HG02763 (cell line): Measurements from ENCODE around the gene EID1.

Source experiments
- ATAC-seq: cut with Tn5 transposase; IDR thresholded peaks from one replicate; pipeline ENCODE4 v1.9.1; 2021; ENCODE audit warnings: mild to moderate bottlenecking, moderate library complexity; ENCODE audit not compliant: unreplicated experiment

EID1 gene

DNA sequence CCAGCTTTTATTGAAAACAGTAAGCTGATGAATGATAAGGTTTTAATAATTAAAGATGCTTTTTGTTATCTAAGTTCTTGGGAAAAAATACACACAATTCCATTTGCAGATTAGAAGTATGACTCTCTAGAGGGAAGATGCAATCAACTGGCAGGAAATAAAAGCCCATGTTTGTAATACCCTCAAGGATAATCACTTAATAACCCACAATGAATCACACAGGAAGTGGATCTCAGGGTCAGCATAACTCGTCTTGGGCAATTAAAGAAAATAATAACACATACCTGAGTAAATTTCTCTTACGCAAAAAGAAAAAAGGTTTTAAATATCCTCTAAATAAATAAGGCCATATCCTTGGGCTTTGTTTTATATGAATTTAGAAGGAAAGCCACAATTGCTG lies 9.4 kb upstream of the EID1 start:
- ATAC-seq = no peak

DNA sequence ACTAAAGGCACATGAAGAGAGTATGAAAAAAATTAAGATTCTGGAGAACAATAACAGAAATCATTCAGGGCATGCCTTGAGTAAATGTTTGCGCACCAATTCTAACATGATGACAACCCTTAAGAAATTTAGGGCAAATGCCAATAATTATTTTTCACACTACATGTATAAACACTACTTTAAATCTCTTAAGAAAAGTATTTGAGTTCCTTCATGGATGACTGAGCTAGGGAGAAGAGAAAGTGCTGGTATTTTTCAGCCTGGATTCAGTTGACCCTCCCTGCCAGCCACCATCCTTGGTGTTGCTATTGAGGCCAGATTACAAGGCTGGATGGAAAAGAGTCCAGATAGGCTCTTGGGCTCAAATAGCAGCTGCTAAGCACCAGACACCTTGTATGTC lies 8.0 kb upstream of the EID1 start:
- no peak for ATAC-seq

DNA sequence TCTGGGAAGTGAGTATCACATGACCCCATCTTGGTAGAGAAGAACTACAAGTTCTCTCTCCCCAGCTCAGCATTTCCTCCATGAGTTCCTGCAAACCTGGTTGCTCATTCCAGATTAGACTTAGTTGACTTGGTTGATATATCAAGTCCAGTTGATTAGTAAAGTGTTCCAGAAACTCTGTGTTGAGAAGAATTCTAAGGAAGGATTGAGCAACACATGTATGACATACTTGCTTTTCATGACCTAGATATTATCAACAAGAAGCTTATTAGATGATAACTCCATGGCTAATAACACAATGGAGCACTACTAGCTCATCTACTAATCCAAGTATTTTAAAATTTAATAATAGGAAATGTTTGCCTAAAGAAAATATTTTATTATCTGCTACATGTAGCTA lies 6.4 kb upstream of the EID1 start:
- ATAC-seq = no peak

GRCh38 chr15:48872632-48873031 lies 5.3 kb upstream of the EID1 start:
- ATAC-seq = no peak

GRCh38 chr15:48875241-48875960 lies 2.5 kb upstream of the EID1 start:
- no peak for ATAC-seq

DNA sequence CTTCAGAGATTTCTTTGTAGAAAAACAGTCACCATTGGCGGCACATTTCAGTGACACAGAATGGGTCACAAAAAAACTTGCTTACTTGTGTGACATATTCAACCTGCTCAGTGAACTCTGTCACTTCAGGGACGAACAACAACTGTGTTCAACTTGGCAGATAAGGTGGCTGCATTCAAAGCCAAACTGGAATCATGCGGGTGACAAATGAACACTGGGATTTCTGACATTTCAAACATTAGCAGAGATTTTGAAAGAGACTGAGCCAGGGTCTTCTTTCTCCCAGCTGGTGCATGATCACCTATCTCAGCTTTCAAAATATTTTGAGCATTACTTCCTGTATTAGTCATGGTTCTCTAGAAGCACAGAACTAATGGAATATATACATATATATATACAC lies 1.9 kb upstream of the EID1 start:
- ATAC-seq = no peak

DNA sequence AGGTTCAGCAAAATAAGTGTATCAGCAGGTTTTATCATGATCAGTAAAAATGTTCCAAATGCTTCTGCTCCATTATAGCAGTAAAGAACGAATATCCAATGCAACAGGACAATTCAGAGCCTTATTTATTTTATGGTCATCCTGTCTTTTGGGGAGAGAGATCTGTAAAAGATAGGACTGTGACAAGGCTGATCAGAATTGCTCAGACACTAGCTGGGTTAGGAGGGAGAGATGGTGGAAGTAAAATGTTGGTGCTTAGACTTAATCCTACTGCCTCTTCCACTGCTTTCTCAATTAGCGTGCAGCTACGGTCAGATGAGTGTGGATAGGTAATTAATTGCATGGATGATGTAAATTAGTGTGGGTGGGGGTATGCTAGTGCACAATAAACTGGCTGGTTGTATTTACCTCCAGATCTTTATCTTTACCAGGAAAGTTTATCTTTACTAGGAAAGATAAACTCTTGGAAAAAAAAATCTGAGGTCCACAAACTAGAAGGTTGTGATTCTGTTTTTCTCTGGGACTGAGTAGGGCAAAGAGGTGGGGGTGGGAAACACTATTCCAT lies 2.2 kb downstream of the EID1 start:
- ATAC-seq = no peak

DNA sequence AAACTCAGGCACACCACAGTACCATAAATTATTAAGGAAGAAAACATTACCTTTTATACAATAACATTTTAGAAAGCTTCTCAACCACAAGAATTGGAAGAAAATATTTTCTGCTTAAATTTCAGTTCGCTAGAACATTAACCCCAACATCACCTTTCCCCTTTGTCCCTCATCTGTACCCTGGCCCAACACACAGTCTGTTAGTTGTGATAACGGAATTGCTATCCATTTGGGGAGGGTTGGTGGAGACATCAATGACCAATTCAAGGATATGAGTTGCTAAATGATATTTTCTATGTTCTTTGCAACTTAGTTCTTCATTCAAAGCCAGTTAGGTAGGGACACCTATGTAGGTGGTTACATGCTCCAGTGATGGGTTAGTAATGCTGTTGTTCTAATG lies 5.8 kb downstream of the EID1 start:
- no peak for ATAC-seq

- ATAC-seq = no peak
These were observed 9.2 kb downstream of the EID1 start for GRCh38 chr15:48887144-48887543.

GRCh38 chr15:48888191-48888590 lies 10.3 kb downstream of the EID1 start:
- ATAC-seq = no peak

DNA sequence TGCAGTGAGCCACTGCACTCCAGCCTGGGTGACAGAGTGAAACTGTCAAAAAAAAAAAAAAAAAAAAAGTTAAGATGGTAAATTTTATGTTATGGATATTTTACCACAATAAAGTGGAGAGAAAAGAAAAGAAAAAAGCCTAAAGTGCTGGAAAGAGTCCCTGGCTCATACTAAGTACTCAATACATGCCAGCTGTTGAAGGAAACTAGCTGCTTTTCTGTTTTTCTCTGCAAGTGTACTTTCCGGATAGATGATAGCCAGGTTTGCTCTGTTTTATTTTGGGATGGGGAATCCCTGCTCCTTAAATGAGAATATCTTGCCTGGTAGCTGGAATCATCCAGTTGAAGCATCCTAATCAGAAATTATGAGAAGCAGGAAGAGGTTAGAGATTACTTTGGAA lies 10.9 kb downstream of the EID1 start:
- no peak for ATAC-seq

DNA sequence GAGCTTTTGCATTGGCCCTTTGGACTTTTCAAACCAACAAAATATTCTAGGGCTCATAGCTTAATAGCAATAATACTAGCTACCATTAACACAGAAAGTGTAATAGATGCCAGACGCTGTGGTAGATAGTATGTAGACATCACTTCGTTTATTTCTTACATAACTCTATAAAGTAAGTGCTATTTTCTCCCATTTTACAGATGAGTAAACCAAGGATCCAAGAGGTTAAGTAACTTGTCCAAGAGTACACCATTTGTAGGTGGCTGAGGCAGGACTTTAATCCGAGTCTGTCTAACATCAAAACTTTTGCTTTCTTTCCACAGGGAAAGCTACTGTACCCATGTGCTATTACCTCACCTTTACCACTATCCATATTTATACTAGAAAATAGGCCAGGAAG lies 12.0 kb downstream of the EID1 start:
- ATAC-seq = no peak

DNA sequence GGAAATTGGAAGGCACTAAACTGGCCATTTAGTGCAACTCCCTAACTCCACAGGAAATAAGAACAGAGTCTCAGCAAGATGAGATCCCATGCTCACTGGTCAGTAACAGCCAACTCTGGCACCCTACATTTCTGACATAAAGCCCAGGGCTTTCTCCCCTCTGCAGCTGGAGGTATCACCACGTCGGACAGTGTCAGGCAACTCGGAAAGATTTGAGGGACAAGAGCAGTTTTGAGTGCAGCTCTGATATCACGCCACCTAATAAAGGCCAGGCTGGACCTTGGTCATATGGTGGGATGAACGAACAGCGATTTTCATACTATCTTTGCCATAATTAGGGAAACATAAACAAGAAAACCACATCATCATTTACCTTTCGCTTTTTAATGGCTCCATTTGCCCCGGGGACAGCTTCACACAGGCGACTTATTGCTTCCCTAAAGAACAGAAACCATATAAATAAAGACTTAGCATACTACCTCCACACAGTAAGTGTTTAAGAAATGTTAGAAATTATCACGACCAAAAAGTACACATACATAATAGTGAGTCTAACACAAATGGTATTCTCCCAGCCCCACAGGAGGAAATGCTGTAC lies 12.5 kb downstream of the EID1 start:
- no peak for ATAC-seq

GRCh38 chr15:48891232-48891765 lies 13.4 kb downstream of the EID1 start:
- ATAC-seq = no peak

DNA sequence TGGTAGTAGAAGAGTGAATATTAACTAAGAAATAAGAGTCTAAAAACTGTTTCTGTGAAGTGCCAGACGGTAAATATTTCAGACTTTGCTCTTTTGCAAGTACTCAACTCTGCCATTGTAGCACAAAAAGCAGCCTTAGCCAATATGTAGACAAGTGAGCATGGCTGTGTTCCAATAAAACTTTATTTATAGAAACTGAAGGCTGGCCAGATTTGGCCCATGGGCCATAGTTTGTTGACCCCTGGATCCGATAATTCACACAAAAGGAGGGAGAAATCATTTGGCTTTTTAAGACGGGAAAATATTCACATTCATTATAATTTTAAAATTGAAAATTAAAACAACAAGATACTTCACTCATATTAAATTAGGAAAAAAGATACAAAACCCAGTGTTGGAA lies 15.4 kb downstream of the EID1 start:
- no peak for ATAC-seq

GRCh38 chr15:48896869-48897814 lies 19.2 kb downstream of the EID1 start:
- ATAC-seq = no peak

- no peak for ATAC-seq
These were observed 20.1 kb downstream of the EID1 start for GRCh38 chr15:48898032-48898431.

DNA sequence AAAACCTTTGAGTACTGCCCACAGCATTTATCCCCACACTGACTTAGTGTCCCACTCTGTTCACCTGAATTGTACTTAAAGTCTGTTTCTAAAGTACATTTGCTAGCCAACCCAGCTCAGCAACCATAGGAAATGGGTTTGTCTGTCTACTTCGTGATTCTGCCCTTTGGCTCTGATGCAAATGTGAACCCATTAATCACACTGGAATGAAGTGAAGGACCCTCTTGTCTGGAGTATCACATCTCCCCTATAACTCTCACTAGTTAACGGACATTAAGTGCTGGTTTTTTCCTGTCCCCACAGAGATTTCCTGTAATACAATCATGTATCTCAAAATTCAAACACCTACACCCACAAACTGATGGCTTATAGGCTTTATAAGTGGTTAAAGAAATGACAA lies 20.5 kb downstream of the EID1 start:
- no peak for ATAC-seq

- no peak for ATAC-seq
These were observed 21.9 kb downstream of the EID1 start for GRCh38 chr15:48899793-48900192.

GRCh38 chr15:48904758-48905157 lies 26.8 kb downstream of the EID1 start:
- no peak for ATAC-seq

- ATAC-seq = no peak
These were observed 27.3 kb downstream of the EID1 start for GRCh38 chr15:48905216-48905615.
